ENCODE data around the gene MCF2L2.

- TF ChIP-seq REST (IDR thresholded peaks at IDR 0.05; ENCODE audit: insufficient read depth in 1 of 2, low read depth in 2 of 2, low read length in 2 of 2), result no peak
- no peak for TF ChIP-seq POLR2AphosphoS5 (IDR thresholded peaks at IDR 0.05; ENCODE audit: low read depth, low read length)
- TF ChIP-seq SIN3A (IDR thresholded peaks at IDR 0.05; ENCODE audit: borderline replicate concordance, insufficient read depth, low read length), result no peak
- TF ChIP-seq TAF1 (IDR thresholded peaks at IDR 0.05; ENCODE audit: borderline replicate concordance, insufficient read depth, low read length), result no peak
- no peak for TF ChIP-seq FOXP2 (optimal IDR thresholded peaks at IDR 0.05; ENCODE audit: borderline replicate concordance, extremely low read depth, extremely low read length, insufficient read depth)
Observed at GRCh38 chr3:183281126-183281797, 147.2 kb downstream of the MCF2L2 start.

All from PFSK-1 (cell line).